NCI-H2227 treated with DMSO at 0.1 percent for 48 hours (cell line): Measurements from ENCODE around the gene STN1.
A peak's percentile ranks its signal among the peaks of the same experiment; 100 is the strongest.

ENCODE experiments used
- DNase-seq: peaks from one replicate; lab custom pipeline; 2025; lab: John Stamatoyannopoulos, UW

Gene STN1

GRCh38 chr10:103892181-103892580 is 25.8 kb downstream of the STN1 start:
- DNase-seq, result no peak

DNA sequence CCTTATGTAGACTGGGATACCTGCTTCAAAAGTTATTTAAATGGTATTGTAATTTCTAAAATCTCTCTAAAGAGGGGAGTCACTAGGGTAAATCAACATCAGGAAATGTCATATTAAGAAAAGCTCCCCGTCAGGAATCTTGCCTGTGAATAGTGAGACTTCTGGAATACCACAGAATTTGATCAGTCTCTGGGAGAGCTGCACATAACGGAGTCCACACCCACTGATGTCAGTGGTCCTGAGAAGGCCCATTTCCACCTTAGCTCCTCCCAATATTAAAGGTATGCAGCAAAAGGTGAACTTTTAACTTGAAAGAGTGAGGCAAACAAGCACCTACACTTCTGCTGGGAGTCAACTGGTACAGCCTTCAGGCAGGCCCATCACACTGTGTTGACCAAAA is 27.3 kb downstream of the STN1 start:
- DNase-seq, result no peak

DNA sequence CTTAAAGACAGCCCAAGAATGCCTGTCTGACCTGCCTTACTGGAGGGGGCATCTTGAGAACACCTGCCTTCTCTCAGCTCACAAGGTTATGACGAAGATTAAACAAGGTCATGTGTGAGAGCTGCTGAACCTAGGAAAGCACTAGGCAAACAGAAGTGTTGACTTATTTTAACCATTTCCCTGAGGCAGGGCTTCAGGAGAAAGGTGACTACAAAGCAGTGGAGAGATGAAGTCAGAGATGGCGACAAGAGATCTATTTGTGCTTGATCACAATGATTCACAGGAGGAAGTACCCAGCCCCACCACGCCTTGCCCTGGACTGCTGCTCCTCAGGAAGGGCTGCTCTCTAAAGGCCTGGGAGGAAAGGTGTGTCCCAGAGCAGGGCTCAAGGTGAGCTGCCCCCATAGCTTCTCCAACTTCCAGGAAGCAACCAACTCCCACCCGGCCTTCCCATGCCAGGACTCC is 27.8 kb downstream of the STN1 start:
- no peak for DNase-seq

GRCh38 chr10:103889121-103889720 is 28.8 kb downstream of the STN1 start:
- no peak for DNase-seq

DNA sequence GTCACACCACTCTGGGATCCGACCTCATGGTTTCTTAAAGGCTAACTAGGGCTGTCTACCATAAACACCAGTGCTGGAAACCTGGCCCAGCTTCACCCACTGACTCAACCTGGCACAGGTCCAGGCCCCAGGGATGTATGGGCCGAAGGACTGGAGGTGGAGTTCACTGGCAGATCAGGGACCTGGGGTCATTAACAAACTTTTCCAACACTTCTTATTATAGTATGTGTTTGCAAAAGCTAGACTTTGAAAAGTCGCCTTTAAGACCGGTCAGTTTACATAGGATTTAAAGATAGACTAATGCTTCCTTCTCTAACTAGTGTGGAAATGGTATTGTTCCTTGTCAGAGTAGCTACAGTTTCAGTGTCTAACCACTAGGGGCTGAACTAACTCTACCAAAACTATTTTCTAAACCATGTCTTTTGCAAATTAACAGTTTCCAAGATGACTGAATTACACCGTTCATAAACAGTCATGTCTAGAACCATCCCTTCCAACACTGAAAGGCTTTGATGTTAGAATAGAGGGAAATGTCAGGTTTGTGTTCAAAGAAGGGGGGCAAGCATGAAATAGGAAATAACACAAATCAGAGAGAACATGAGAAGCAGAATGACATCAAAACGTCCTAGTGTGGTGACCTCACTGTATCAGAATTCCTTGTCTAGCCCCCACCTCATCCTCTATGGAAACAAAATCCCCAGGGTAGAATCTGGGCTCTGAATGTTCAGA is 29.7 kb downstream of the STN1 start:
- DNase-seq, result peak; percentile 35

GRCh38 chr10:103885617-103886016 is 32.4 kb downstream of the STN1 start:
- no peak for DNase-seq

DNA sequence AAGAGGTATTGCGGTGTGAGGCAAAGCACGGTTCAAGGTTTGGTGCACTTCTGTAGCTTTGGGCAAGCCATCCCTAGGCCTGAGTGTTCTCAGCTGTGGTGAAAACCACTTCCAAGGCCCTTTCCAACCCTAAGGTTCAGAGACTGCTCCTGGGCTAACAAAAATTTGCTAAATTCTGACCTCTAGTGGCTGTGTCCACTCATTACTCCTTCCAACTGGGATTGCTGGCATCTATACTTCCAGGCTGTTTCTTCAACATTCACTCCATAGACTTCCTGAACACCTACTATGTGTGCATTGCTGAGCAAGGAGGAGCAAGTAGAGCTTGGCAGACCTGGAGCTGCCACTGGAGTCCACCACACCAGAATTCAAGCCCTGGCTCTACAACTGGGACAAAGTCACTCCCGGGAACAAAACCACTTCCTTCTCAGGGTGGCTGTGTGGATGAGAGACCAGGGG is 33.3 kb downstream of the STN1 start:
- DNase-seq, result peak; percentile 40

DNA sequence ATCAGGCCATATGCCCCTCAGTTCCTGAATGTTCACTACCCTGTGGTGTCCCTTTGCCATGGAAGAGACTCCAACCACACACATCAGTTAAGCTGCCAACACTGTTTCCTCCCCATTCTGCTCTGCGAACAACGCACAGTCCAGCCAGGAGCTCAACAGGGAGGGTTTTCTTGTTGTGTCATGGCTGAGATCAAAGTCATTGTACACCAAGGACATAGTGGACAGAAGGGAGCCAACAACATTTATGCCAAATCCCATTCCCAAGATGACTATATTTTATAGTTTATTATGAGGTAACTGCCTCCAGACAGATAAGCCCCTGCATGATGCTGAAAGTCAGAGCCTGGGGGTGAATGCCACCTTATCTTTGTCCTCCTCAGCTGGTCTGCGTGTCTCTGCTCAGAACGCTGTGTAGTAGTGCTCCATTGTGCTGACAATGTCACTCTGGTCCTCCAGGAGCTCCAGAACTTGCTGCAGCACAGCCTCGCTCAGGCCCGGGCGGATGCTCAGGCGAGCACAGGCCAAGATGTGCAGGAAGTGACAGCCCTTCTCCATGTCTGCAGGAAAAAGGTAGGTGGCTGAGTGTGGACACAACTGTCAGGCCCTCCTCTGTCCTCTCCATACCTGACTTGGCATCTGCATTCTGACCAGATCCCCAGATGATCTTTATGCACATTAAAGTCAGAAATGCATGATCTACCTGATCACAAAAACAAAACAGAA is 35.5 kb downstream of the STN1 start:
- DNase-seq, result no peak

GRCh38 chr10:103881416-103882284 is 36.3 kb downstream of the STN1 start:
- DNase-seq, result peak; percentile 56

DNA sequence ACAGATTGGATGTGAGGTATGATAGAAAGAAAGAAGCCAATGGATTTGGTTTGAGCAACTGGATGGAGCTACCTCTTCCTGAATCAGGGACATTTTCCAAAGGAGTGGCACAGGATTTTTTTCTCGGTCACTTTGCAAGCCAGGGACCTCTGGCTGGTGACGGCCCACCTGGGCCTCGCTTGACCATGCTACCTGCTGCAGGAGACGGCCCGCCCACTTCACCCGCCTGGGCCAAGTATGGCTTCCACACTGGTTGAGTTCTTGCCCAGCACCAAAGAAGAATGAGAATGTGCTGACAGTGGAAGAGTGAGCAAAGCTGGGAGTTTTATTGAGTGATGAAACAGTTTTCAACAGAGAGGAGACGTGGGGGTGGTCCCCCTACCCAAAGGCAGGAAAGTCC is 38.2 kb downstream of the STN1 start:
- DNase-seq, result no peak

DNA sequence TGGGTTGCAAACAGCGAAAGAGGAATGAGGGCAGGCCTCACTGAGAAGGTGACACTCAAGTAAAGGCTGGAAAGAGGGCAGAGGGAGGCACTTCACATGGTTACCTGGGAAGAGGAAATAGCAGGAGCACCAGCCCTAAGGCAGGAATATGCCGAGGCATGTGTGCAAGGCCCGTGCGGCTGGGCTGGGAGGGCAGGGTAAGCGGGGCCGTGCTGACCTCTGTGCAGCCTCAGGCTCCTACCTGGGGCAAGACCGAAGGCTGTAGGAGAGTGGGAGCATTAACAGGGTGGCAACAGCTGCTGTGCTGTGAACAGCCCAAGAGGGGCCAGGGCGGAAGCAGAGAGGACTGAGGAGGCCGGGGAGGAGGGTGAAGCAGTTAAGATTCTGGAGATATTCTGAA is 38.6 kb downstream of the STN1 start:
- DNase-seq, result no peak

- DNase-seq, result no peak
Observed at GRCh38 chr10:103877861-103878260, 40.1 kb downstream of the STN1 start.

DNA sequence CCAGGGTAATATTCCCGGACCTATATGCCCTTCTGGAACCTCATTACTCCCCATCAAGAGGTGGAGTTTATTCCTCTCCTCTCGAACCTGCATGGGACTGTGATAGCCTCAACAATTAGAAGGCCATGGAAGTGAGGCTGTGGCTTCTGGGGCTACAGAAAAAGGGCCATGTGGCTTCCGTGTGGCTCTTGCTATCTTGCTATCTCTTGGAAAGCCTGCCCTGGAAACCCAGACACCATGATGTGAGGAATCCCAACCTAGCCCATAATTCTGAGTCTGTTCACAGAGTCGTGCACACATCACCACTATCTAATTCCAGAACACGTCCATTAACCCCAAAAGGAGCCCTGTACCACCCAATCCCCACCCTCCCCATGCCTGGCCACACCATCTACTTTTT is 41.8 kb downstream of the STN1 start:
- DNase-seq, result no peak

- DNase-seq, result no peak
Observed at GRCh38 chr10:103874730-103875129, 43.3 kb downstream of the STN1 start.

DNA sequence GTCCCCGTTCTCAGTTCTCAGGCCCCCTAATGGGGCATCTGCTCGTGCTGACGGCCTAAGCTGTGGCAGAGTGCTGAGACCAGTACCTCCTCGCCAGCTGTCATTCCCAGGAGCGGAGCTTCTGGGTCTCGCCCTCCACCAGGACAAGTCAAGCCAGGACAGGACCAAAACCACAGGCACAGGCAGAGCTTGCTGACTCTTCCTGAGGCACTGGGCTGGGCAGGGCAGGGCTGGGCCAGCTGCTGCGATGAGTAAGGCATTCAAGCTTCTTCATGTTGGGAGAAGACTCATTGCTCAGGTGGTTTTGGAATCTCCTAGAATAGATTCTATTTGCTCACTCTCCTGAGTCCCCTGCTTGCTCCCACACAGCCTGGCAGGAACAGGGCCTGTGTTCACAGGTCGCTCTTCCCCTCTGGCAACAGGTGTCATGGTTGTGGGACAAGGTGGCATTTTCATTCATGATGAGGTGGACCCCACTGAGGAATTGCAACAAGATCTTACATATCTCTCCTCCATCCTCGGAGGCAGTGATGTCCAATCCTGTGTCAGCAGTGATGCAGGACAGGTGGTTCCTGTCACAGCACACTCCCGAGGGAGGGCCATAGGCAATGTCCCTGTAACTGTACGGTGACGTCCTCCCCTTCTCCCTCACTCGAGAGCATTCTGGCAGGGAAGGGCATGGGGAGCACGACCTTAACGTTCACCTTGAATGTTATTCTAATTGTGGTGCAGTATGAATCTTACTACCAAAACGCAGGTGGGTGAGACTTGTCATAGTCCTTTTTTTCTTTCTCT is 45.6 kb downstream of the STN1 start:
- DNase-seq, result no peak

- no peak for DNase-seq
Observed at GRCh38 chr10:103871006-103871405, 47.0 kb downstream of the STN1 start.

- no peak for DNase-seq
Observed at GRCh38 chr10:103870516-103870915, 47.5 kb downstream of the STN1 start.

DNA sequence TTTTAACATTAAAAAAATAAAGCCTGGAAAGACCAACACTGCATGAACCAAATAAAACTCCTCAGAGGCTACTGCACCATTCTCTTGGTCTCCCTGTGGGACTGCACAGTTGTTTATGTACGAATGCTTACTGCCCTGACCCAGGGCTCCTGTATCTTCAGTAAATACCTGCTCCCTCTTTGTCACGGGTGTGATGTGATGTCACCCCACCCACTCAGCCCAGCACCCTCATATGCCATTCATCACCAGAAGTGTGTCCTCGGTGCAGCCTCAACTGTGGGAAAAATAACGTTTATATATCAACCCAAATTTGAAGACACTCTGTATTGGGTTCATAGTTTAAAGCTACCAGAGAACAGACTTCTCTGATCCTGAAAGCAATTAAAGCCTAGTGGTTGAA is 48.6 kb downstream of the STN1 start:
- DNase-seq, result no peak

DNA sequence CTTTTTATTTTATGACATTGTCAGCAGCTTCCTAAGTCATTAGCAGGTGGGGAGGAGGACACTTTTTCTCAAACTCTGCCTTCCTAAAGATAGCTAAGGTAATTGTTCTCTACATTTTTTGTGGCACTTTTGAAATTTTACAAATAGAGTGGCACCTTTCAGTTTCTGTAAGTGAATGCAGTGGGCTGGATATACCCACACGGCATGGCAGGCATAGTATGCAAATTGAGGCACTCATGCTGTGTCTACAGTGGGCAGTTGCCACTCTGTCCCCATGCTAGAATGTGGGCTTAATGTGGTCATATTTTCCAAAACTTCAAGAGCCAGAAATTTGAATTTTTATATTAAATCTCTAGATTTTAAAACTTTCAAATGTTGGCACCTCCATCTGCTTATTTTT is 49.8 kb downstream of the STN1 start:
- no peak for DNase-seq

DNA sequence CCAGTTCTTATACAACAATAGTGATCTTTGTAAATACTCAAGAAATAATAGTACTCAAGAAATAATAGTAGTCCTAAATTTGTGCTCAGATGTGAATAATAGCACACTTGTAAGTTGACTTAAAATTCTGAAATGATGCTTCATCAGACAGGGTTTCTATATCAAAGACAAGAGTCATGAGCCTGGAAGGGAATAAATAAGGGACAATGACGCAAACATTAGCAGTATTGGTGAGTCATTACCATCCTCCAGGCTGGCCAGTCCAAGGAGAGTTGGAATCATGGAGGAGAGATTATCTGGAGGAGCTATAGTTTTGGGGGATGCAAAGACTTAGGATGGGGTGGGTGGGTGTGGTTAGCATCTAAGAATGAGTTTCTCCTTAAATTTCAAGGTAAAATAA is 56.5 kb downstream of the STN1 start:
- DNase-seq, result no peak
